Liver (tissue), 3 donors: Measurements from ENCODE around the gene TMEM45B.

Source experiments
- ATF3 ChIP-seq: IDR thresholded peaks from 2 replicates; pipeline ENCODE4 v1.6.1; 2016; ENCODE audit warnings: antibody characterized with exemption
- CTCF ChIP-seq: fragments of 150-350 bp; IDR thresholded peaks from 2 replicates; pipeline ENCODE4 v1.5.1; 2017; ENCODE audit warnings: improper control_type of control experiment, low read depth, low read length; ENCODE audit not compliant: missing input control
- FOXA1 ChIP-seq: IDR thresholded peaks from 2 replicates; pipeline ENCODE4 v1.6.1; 2016; ENCODE audit warnings: antibody characterized with exemption
- HNF4G ChIP-seq: IDR thresholded peaks from 2 replicates; pipeline ENCODE4 v1.6.1; 2016; ENCODE audit warnings: antibody characterized with exemption
- MAX ChIP-seq: IDR thresholded peaks from 2 replicates; pipeline ENCODE4 v1.6.1; 2016; ENCODE audit warnings: antibody characterized with exemption
- RAD21 ChIP-seq, 2 donors: IDR thresholded peaks; 2 replicates each; pipeline ENCODE4 v1.6.1; 2016; ENCODE audit warnings: antibody characterized with exemption in 2 of 2, mild to moderate bottlenecking in 2 of 2
- REST ChIP-seq: IDR thresholded peaks from 2 replicates; pipeline ENCODE4 v1.6.1; 2016; ENCODE audit warnings: antibody characterized with exemption, mild to moderate bottlenecking
- RXRA ChIP-seq, 2 donors: IDR thresholded peaks; 2 replicates each; pipeline ENCODE4 v1.6.1; 2017 to 2018; ENCODE audit warnings: antibody characterized with exemption in 2 of 2, mild to moderate bottlenecking in 1 of 2
- SP1 ChIP-seq: IDR thresholded peaks from 2 replicates; pipeline ENCODE4 v1.6.1; 2018; ENCODE audit warnings: antibody characterized with exemption, mild to moderate bottlenecking
- donor health status: healthy.
- donor health status: healthy.

- TF ChIP-seq CTCF = no peak
- no peak for TF ChIP-seq RAD21 (IDR thresholded peaks at IDR 0.05)
- TF ChIP-seq HNF4G = no peak
- no peak for TF ChIP-seq SP1
- TF ChIP-seq ATF3 = no peak
- no peak for TF ChIP-seq FOXA1
- no peak for TF ChIP-seq RXRA (IDR thresholded peaks at IDR 0.05)
- no peak for TF ChIP-seq MAX
- TF ChIP-seq REST = no peak
Observed at GRCh38 chr11:129769059-129769458, 46.6 kb upstream of the TMEM45B start.
